NCI-H526 treated with DMSO at 0.1 percent for 48 hours (cell line): Measurements from ENCODE around the gene SLC12A4.
"Not testable (repeated sequence)": the region's sequence is repeated elsewhere in the genome, so short reads cannot be mapped to it uniquely, and the experiment has no call there.

ENCODE experiments used
- DNase-seq: peaks from one replicate; lab custom pipeline; 2025; lab: John Stamatoyannopoulos, UW

SLC12A4 gene

GRCh38 chr16:67941469-67942199 is 26.8 kb downstream of the SLC12A4 start:
- DNase-seq, result no peak

GRCh38 chr16:67940446-67941089 is 27.9 kb downstream of the SLC12A4 start:
- no peak for DNase-seq

- no peak for DNase-seq
Observed at GRCh38 chr16:67939507-67940445, 28.7 kb downstream of the SLC12A4 start.

- DNase-seq, result not testable (repeated sequence)
Observed at GRCh38 chr16:67937713-67938112, 30.7 kb downstream of the SLC12A4 start.

GRCh38 chr16:67936880-67937605 is 31.4 kb downstream of the SLC12A4 start:
- no peak for DNase-seq

- no peak for DNase-seq
Observed at GRCh38 chr16:67936124-67936879, 32.1 kb downstream of the SLC12A4 start, which contains the start of gene PSMB10. Gene PSMB10, minus strand, starts transcription at chr16:67936850. Its CDS starts 101 bp downstream, at chr16:67936749.

- peak; percentile 87 for DNase-seq
Observed at GRCh38 chr16:67935402-67936123, 32.9 kb downstream of the SLC12A4 start.

GRCh38 chr16:67935101-67935401 is 33.4 kb downstream of the SLC12A4 start:
- no peak for DNase-seq

- DNase-seq, result no peak
Observed at GRCh38 chr16:67934306-67935100, 33.9 kb downstream of the SLC12A4 start.

GRCh38 chr16:67933805-67934204 is 34.6 kb downstream of the SLC12A4 start:
- no peak for DNase-seq

GRCh38 chr16:67932462-67932840 is 36.0 kb downstream of the SLC12A4 start:
- DNase-seq, result no peak

- no peak for DNase-seq
Observed at GRCh38 chr16:67931712-67932461, 36.5 kb downstream of the SLC12A4 start, which contains the start of gene CTRL. Gene CTRL, minus strand, starts transcription at chr16:67931862. Its CDS starts 10 bp downstream, at chr16:67931852.

- no peak for DNase-seq
Observed at GRCh38 chr16:67930678-67931211, 37.7 kb downstream of the SLC12A4 start.

GRCh38 chr16:67930191-67930590 is 38.2 kb downstream of the SLC12A4 start:
- no peak for DNase-seq

GRCh38 chr16:67928561-67929364 is 39.7 kb downstream of the SLC12A4 start:
- DNase-seq, result peak; percentile 3

- DNase-seq, result no peak
Observed at GRCh38 chr16:67928147-67928546, 40.3 kb downstream of the SLC12A4 start.

- no peak for DNase-seq
Observed at GRCh38 chr16:67927131-67927941, 41.1 kb downstream of the SLC12A4 start.
